GM23338 (cell line): ENCODE measurements around the gene FAM114A2. TPM values are rescaled to one million over a fixed set of nuclear protein-coding genes. Genes with fewer than 3 reads are reported as not detected.

Experiments
- CREB1 ChIP-seq: fragments of 250-450 bp; sonication (Bioruptor Pico); IDR thresholded peaks from 2 replicates; pipeline ENCODE4 v1.5.0; 2020; ENCODE audit warnings: low read depth, mild to moderate bottlenecking, moderate library complexity
- EZH2 ChIP-seq: fragments of 200-600 bp; sonication (generic); IDR thresholded peaks from one replicate; pipeline ENCODE4 v1.8.0; 2017; ENCODE audit warnings: antibody characterized with exemption, mild to moderate bottlenecking, low read depth; ENCODE audit not compliant: unreplicated experiment
- EZH2phosphoT487 ChIP-seq: fragments of 200-600 bp; sonication (generic); IDR thresholded peaks from one replicate; pipeline ENCODE4 v1.8.1; 2018; ENCODE audit warnings: antibody characterized with exemption; ENCODE audit not compliant: unreplicated experiment
- JUNB ChIP-seq: IDR thresholded peaks from one replicate; pipeline ENCODE4 v1.6.1; 2016; ENCODE audit warnings: antibody characterized with exemption; ENCODE audit not compliant: unreplicated experiment
- ZNF114 ChIP-seq: fragments of 250-450 bp; sonication (Bioruptor Pico); IDR thresholded peaks from 2 replicates; pipeline ENCODE4 v1.5.0; 2020; ENCODE audit warnings: mild to moderate bottlenecking, moderate library complexity
- ZNF331 ChIP-seq: fragments of 250-450 bp; sonication (Bioruptor Pico); IDR thresholded peaks from 2 replicates; pipeline ENCODE4 v1.5.0; 2020; ENCODE audit warnings: low read depth, mild to moderate bottlenecking, moderate library complexity
- polyA plus RNA-seq: library from polyadenylated mRNA; unstranded; fragments of >200 nt; fragmentation: Nextera tagmentation; extraction: Ambion mirVana; gene quantifications from 2 replicates; pipeline ENCODE4 v1.2.1, GENCODE V29; 2016
- total RNA-seq: library from RNA; depleted of rRNA; stranded (reverse); fragments of >200 nt; shearing (Covaris generic); gene quantifications from 2 replicates; pipeline ENCODE4 v1.2.3, GENCODE V29; 2014; rRNA removed
- TF ChIP-seq, protein P1 (sequence below): fragments of 250-450 bp; sonication (Bioruptor Pico); IDR thresholded peaks from 2 replicates; pipeline ENCODE4 v1.5.0; 2020; ENCODE audit warnings: mild to moderate bottlenecking, moderate library complexity

FAM114A2 gene
- total and polyA plus RNA-seq, 2 experiments from 2014 or later = 4.9 to 5.8 TPM

DNA sequence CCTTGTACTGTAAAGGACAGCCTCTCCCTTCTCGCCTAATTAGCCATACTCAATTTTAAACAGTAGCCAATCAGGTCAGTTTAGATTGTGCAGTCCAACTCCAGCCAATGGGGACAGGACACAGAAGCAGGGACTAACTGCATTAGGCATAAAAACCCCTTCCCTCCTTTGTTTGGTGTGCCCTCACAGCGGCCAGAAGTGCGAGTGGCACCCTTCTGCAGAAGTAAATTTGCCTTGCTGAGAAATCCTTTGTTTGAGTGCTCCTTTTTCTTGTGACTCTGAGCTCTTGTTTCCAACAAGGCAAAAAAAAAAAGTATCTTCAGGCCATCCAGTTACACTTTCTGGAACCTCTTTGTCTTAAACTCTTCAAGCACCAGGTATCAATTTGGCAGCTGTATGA is 97.4 kb downstream of the FAM114A2 start (continued):
- no peak for TF ChIP-seq ZNF114 (CRISPR knock-in tag)
- TF ChIP-seq CREB1 (CRISPR knock-in tag) = no peak
- TF ChIP-seq EZH2phosphoT487 = no peak
- no peak for TF ChIP-seq JUNB
- TF ChIP-seq EZH2 = no peak
- TF ChIP-seq, protein P1, sequence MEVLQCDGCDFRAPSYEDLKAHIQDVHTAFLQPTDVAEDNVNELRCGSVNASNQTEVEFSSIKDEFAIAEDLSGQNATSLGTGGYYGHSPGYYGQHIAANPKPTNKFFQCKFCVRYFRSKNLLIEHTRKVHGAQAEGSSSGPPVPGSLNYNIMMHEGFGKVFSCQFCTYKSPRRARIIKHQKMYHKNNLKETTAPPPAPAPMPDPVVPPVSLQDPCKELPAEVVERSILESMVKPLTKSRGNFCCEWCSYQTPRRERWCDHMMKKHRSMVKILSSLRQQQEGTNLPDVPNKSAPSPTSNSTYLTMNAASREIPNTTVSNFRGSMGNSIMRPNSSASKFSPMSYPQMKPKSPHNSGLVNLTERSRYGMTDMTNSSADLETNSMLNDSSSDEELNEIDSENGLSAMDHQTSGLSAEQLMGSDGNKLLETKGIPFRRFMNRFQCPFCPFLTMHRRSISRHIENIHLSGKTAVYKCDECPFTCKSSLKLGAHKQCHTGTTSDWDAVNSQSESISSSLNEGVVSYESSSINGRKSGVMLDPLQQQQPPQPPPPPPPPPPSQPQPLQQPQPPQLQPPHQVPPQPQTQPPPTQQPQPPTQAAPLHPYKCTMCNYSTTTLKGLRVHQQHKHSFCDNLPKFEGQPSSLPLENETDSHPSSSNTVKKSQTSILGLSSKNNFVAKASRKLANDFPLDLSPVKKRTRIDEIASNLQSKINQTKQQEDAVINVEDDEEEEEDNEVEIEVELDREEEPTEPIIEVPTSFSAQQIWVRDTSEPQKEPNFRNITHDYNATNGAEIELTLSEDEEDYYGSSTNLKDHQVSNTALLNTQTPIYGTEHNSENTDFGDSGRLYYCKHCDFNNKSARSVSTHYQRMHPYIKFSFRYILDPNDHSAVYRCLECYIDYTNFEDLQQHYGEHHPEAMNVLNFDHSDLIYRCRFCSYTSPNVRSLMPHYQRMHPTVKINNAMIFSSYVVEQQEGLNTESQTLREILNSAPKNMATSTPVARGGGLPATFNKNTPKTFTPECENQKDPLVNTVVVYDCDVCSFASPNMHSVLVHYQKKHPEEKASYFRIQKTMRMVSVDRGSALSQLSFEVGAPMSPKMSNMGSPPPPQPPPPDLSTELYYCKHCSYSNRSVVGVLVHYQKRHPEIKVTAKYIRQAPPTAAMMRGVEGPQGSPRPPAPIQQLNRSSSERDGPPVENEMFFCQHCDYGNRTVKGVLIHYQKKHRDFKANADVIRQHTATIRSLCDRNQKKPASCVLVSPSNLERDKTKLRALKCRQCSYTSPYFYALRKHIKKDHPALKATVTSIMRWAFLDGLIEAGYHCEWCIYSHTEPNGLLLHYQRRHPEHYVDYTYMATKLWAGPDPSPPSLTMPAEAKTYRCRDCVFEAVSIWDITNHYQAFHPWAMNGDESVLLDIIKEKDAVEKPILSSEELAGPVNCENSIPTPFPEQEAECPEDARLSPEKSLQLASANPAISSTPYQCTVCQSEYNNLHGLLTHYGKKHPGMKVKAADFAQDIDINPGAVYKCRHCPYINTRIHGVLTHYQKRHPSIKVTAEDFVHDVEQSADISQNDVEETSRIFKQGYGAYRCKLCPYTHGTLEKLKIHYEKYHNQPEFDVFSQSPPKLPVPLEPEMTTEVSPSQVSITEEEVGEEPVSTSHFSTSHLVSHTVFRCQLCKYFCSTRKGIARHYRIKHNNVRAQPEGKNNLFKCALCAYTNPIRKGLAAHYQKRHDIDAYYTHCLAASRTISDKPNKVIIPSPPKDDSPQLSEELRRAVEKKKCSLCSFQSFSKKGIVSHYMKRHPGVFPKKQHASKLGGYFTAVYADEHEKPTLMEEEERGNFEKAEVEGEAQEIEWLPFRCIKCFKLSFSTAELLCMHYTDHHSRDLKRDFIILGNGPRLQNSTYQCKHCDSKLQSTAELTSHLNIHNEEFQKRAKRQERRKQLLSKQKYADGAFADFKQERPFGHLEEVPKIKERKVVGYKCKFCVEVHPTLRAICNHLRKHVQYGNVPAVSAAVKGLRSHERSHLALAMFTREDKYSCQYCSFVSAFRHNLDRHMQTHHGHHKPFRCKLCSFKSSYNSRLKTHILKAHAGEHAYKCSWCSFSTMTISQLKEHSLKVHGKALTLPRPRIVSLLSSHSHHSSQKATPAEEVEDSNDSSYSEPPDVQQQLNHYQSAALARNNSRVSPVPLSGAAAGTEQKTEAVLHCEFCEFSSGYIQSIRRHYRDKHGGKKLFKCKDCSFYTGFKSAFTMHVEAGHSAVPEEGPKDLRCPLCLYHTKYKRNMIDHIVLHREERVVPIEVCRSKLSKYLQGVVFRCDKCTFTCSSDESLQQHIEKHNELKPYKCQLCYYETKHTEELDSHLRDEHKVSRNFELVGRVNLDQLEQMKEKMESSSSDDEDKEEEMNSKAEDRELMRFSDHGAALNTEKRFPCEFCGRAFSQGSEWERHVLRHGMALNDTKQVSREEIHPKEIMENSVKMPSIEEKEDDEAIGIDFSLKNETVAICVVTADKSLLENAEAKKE (CRISPR knock-in tag) = no peak
- no peak for TF ChIP-seq ZNF331 (CRISPR knock-in tag)

Other genes starting within 250 kb of the FAM114A2 start
- 47.5 and 51.3 TPM in 2 replicates for gene MFAP3, start 57 bp upstream of the FAM114A2 start, total RNA-seq
- 1.3 and 2.9 TPM in 2 replicates for gene MFAP3, start 57 bp upstream of the FAM114A2 start, polyA plus RNA-seq
- gene GALNT10, start 151.8 kb upstream of the FAM114A2 start, total RNA-seq = 9.4 and 12.9 TPM in 2 replicates
- gene GALNT10, start 151.8 kb upstream of the FAM114A2 start, polyA plus RNA-seq = 2.6 and 3.2 TPM in 2 replicates